ENCODE results near the gene SNRPF. TPM values are rescaled to one million over a fixed set of nuclear protein-coding genes. Genes with fewer than 3 reads are reported as not detected.

SNRPF gene
- total RNA-seq, 8 experiments from 2014 or later, result 31.9 to 77.2 (median 41.7) TPM

Other genes with a start within 250 kb of the SNRPF start
- 10 to 100 TPM in 3 of 8 experiments, 1 to 10 TPM in 5; 4.3 to 50.8 (median 8.7) TPM for gene NTN4, start 68.2 kb upstream of the SNRPF start, total RNA-seq
- 1 to 10 TPM in 4 of 8 experiments, under 1 TPM in 4; 0.37 to 2.2 (median 1.0) TPM for gene CCDC38, start 83.7 kb downstream of the SNRPF start, total RNA-seq
- gene AMDHD1, start 84.4 kb downstream of the SNRPF start, total RNA-seq, result 1 to 10 TPM in 5 of 8 experiments, under 1 TPM in 3; 0.27 to 9.9 (median 1.2) TPM
- 10 to 100 TPM in 1 of 8 experiments, 1 to 10 TPM in 2, under 1 TPM in 5; under 0.01 to 32.4 (median 0.58) TPM for gene HAL, start 137.4 kb downstream of the SNRPF start, total RNA-seq
- gene LTA4H, start 176.6 kb downstream of the SNRPF start, total RNA-seq, result 100 to 1,000 TPM in 3 of 8 experiments, 10 to 100 TPM in 5; 56.7 to 258 (median 66.9) TPM